HCT116 (cell line): ENCODE data around the gene PRSS21. TPM values are rescaled to one million over a fixed set of nuclear protein-coding genes. Genes with fewer than 3 reads are reported as not detected.

ENCODE experiments used
- ATAC-seq: fragments of 200-7000 bp; cut with Tn5 transposase; 2 replicates; pipeline ENCODE4 v1.9.1; 2020; ENCODE audit warnings: mild to moderate bottlenecking, moderate library complexity
- BruUV-seq: library from RNA; stranded (reverse); fragments of 400-500 nt; replicated peaks from 2 replicates; lab custom pipeline; 2021; lab: Mats Ljungman, UMichigan
- CTCF ChIA-PET: fragments of 300-600 bp; sonication (Branson Sonifier 250); formaldehyde crosslinking; loops from one replicate; lab custom pipeline; 2021; ENCODE audit warnings: antibody characterized with exemption; lab: Charles Lee
- POLR2A ChIA-PET: fragments of 300-600, 350-600 bp; sonication (Branson Sonifier 250); formaldehyde crosslinking; loops from one replicate; lab custom pipeline; 2021; ENCODE audit warnings: antibody characterized with exemption; lab: Charles Lee
- RAD21 ChIA-PET, 2 experiments: fragments of 300-600 bp; sonication (Branson Sonifier 250); formaldehyde crosslinking; loops; one replicate each; lab custom pipeline; 2023; ENCODE audit warnings: low total read pairs in 2 of 2; ENCODE audit not compliant: uncharacterized antibody in 2 of 2, unreplicated experiment in 2 of 2, low non-redundant PET in 1 of 2; lab: Charles Lee
- DNase-seq: peaks from one replicate; pipeline ENCODE4 v3.0.0-alpha.2; 2010; ENCODE audit warnings: low read depth, low spot score
- H2AFZ ChIP-seq: fragments of 200-600 bp; shearing (Covaris generic), sonication (generic); 2 replicates; pipeline ENCODE4 v1.6.1; 2017; ENCODE audit warnings: low read depth, mixed run types, mixed read lengths, antibody characterized with exemption, low read length; ENCODE audit not compliant: poor library complexity, severe bottlenecking
- H3K27ac ChIP-seq: 2 replicates; pipeline ENCODE4 v1.5.1; 2012; ENCODE audit warnings: low read depth, low read length
- H3K27me3 ChIP-seq: fragments of 200-600 bp; sonication (generic); 2 replicates; pipeline ENCODE4 v1.6.1; 2016; ENCODE audit warnings: mixed run types, low read length, mixed read lengths; ENCODE audit not compliant: insufficient read depth
- H3K36me3 ChIP-seq, 2 experiments: fragments of 200-500 bp in 1 of 2; fragments of 200-600 bp in 1 of 2; sonication (Bioruptor generic) in 1 of 2; sonication (generic) in 1 of 2; 2 replicates each; pipeline versions ENCODE4 v1.5.1 to v1.6.1; 2014 to 2016; ENCODE audit warnings: low read length in 2 of 2, inconsistent platforms in 1 of 2, mixed read lengths in 1 of 2, mixed run types in 1 of 2; ENCODE audit not compliant: insufficient read depth in 2 of 2, control insufficient read depth in 1 of 2
- H3K4me1 ChIP-seq, 2 experiments: fragments of 200-600 bp in 1 of 2; sonication (generic) in 1 of 2; 2 replicates each; pipeline versions ENCODE4 v1.5.1 to v1.6.1; 2012 to 2017; ENCODE audit warnings: low read length in 2 of 2, inconsistent platforms in 1 of 2, mild to moderate bottlenecking in 1 of 2, mixed read lengths in 1 of 2, mixed run types in 1 of 2, moderate library complexity in 1 of 2; ENCODE audit not compliant: insufficient read depth in 2 of 2, control insufficient read depth in 1 of 2
- H3K4me2 ChIP-seq: fragments of 200-600 bp; sonication (generic); 2 replicates; pipeline ENCODE4 v1.6.1; 2017; ENCODE audit warnings: mixed run types, low read length, mixed read lengths
- H3K4me3 ChIP-seq, 2 experiments: fragments of 200-600 bp in 1 of 2; sonication (generic) in 1 of 2; replicated peaks in 1 of 2; 2 replicates each; pipeline ENCODE4 v1.5.1; 2011 to 2016; ENCODE audit warnings: low read length in 2 of 2, control low read depth in 1 of 2, low read depth in 1 of 2, mild to moderate bottlenecking in 1 of 2, mixed read lengths in 1 of 2, mixed run types in 1 of 2
- H3K79me2 ChIP-seq: fragments of 200-600 bp; sonication (generic); 2 replicates; pipeline ENCODE4 v1.6.1; 2017; ENCODE audit warnings: mild to moderate bottlenecking, mixed run types, low read length, moderate library complexity, mixed read lengths; ENCODE audit not compliant: insufficient read depth
- H3K9ac ChIP-seq: fragments of 200-600 bp; sonication (generic); 2 replicates; pipeline ENCODE4 v1.6.1; 2016; ENCODE audit warnings: low read length, mixed read lengths
- H3K9me2 ChIP-seq: fragments of 200-600 bp; sonication (generic), shearing (Covaris generic); 2 replicates; pipeline ENCODE4 v1.6.1; 2017; ENCODE audit warnings: mixed run types, mild to moderate bottlenecking, moderate library complexity; ENCODE audit not compliant: insufficient read depth
- H3K9me3 ChIP-seq, 2 experiments: fragments of 200-500 bp in 1 of 2; fragments of 200-600 bp in 1 of 2; sonication (Bioruptor generic) in 1 of 2; sonication (generic) in 1 of 2; 2 replicates each; pipeline ENCODE4 v1.6.1; 2014 to 2017; ENCODE audit warnings: low read length in 2 of 2, mixed read lengths in 2 of 2, inconsistent platforms in 1 of 2, low read depth in 1 of 2, mild to moderate bottlenecking in 1 of 2, mixed run types in 1 of 2, moderate library complexity in 1 of 2; ENCODE audit not compliant: control insufficient read depth in 1 of 2, insufficient read depth in 1 of 2
- H4K20me1 ChIP-seq: fragments of 200-600 bp; sonication (generic), shearing (Covaris generic); 2 replicates; pipeline ENCODE4 v1.6.1; 2017; ENCODE audit warnings: mixed run types, mild to moderate bottlenecking, moderate library complexity; ENCODE audit not compliant: insufficient read depth
- ATF3 ChIP-seq: IDR thresholded peaks from 2 replicates; pipeline ENCODE4 v1.6.1; 2012
- CEBPB ChIP-seq: IDR thresholded peaks from 2 replicates; pipeline ENCODE4 v1.6.1; 2012; ENCODE audit warnings: low read depth
- EGR1 ChIP-seq: IDR thresholded peaks from 2 replicates; pipeline ENCODE4 v1.6.1; 2012; ENCODE audit warnings: low read depth
- ELF1 ChIP-seq: IDR thresholded peaks from 2 replicates; pipeline ENCODE4 v1.6.1; 2012; ENCODE audit warnings: low read depth, borderline replicate concordance
- EZH2 ChIP-seq: fragments of 200-600 bp; sonication (generic); IDR thresholded peaks from 2 replicates; pipeline ENCODE4 v1.6.1; 2017; ENCODE audit warnings: antibody characterized with exemption, mixed run types
- FOSL1 ChIP-seq: IDR thresholded peaks from 2 replicates; pipeline ENCODE4 v1.6.1; 2012; ENCODE audit warnings: low read depth
- POLR2A ChIP-seq: IDR thresholded peaks from 2 replicates; pipeline ENCODE4 v1.7.0; 2011; ENCODE audit warnings: borderline replicate concordance; ENCODE audit not compliant: insufficient read depth, insufficient read length; ENCODE audit errors: extremely low read depth
- SIN3A ChIP-seq: IDR thresholded peaks from 2 replicates; pipeline ENCODE4 v1.6.1; 2012; ENCODE audit warnings: low read depth
- SP1 ChIP-seq: IDR thresholded peaks from 2 replicates; pipeline ENCODE4 v1.6.1; 2012; ENCODE audit warnings: low read depth
- SRF ChIP-seq: IDR thresholded peaks from 2 replicates; pipeline ENCODE4 v1.6.1; 2012; ENCODE audit warnings: low read depth
- TCF7L2 ChIP-seq: IDR thresholded peaks from 2 replicates; pipeline ENCODE4 v1.7.0; 2011; ENCODE audit warnings: borderline replicate concordance, inconsistent platforms; ENCODE audit not compliant: insufficient read depth, insufficient read length; ENCODE audit errors: extremely low read depth
- YY1 ChIP-seq: IDR thresholded peaks from 2 replicates; pipeline ENCODE4 v1.6.1; 2011; ENCODE audit warnings: low read length, low read depth, moderate library complexity, mild to moderate bottlenecking; ENCODE audit not compliant: insufficient replicate concordance; ENCODE audit errors: extremely low read depth
- intact Hi-C: fragments of 100-400 bp; cut with micrococcal nuclease; formaldehyde crosslinking; loops from 2 replicates; pipeline ENCODE4 v1.10.0; 2022
- total RNA-seq: library from RNA; stranded (reverse); gene quantifications from one replicate; pipeline ENCODE4 v1.2.1, GENCODE V29; 2021; ENCODE audit not compliant: unreplicated experiment
- TF ChIP-seq, protein P1 (sequence below): IDR thresholded peaks from 2 replicates; pipeline ENCODE4 v1.6.1; 2012

Gene PRSS21
- total RNA-seq, 1 experiment from 2014 or later = 0.39 TPM

- TF ChIP-seq EZH2 = no peak
These were observed 39.1 kb downstream of the PRSS21 start (continued) for GRCh38 chr16:2856061-2856670.

GRCh38 chr16:2856686-2857450 is 39.8 kb downstream of the PRSS21 start:
- RAD21 ChIA-PET = no interaction called here
- no peak for TF ChIP-seq YY1
- TF ChIP-seq SRF = no peak
- TF ChIP-seq ELF1 = no peak
- no peak for TF ChIP-seq FOSL1
- TF ChIP-seq SP1 = no peak
- no peak for TF ChIP-seq SIN3A
- TF ChIP-seq CEBPB = no peak
- no peak for TF ChIP-seq POLR2A
- TF ChIP-seq EGR1 = no peak
- TF ChIP-seq ATF3 = no peak
- no peak for TF ChIP-seq TCF7L2
- TF ChIP-seq, protein P1, sequence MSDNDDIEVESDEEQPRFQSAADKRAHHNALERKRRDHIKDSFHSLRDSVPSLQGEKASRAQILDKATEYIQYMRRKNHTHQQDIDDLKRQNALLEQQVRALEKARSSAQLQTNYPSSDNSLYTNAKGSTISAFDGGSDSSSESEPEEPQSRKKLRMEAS = no peak
- TF ChIP-seq, all 23 proteins: peak for 0
- DNase-seq (no peak), ATAC-seq (no peak)
- H3K9ac ChIP-seq = peak overlapping the region; percentile 68
- H2AFZ ChIP-seq = no peak overlapping the region
- CTCF ChIA-PET = interaction anchor here (0.7 to 3.5 kb wide), 4 partner anchors 11 to 26 kb away, joined by 3 to 12 read pairs (median 4); partner anchors contain the start of gene FLYWCH2
- H3K36me3 ChIP-seq = peaks cover 0 to 7% of the 10 kb centered on the region in 2 experiments; a peak in 1 of 4 replicates
- H3K9me3 ChIP-seq = peaks cover 2 to 6% of the 10 kb centered on the region in 2 experiments; a peak in 2 of 4 replicates
- H3K4me1 ChIP-seq = peaks cover 18 to 52% of the 10 kb centered on the region in 2 experiments
- H3K27ac ChIP-seq = peak overlapping the region; percentile 89
- H3K4me2 ChIP-seq = peak overlapping the region; percentile 99
- no TSS peak for BruUV-seq
- peak overlapping the region; percentile 52 to 69 for H3K4me3 ChIP-seq
- no peaks in the 10 kb centered on the region for H4K20me1 ChIP-seq
- H3K9me2 ChIP-seq = no peaks in the 10 kb centered on the region
- no peaks in the 10 kb centered on the region; the same call in 1 of the 2 replicates for H3K79me2 ChIP-seq
- intact Hi-C loops = loop anchor here (1.0 kb wide), 1 partner anchor 15 kb away; no protein-coding TSS in a partner anchor
- no peaks in the 10 kb centered on the region for H3K27me3 ChIP-seq
- POLR2A ChIA-PET = interaction anchor here (0.6 to 1.2 kb wide), 5 partner anchors 11 to 69 kb away, joined by 3 to 4 read pairs (median 3); no protein-coding TSS in a partner anchor
